DMS53 treated with DMSO at 0.1 percent for 48 hours (cell line): ENCODE measurements around the gene NCOA3.

ENCODE experiments used
- DNase-seq: peaks from one replicate; lab custom pipeline; 2025; ENCODE audit not compliant: unreplicated experiment; lab: John Stamatoyannopoulos, UW

NCOA3 gene

DNA sequence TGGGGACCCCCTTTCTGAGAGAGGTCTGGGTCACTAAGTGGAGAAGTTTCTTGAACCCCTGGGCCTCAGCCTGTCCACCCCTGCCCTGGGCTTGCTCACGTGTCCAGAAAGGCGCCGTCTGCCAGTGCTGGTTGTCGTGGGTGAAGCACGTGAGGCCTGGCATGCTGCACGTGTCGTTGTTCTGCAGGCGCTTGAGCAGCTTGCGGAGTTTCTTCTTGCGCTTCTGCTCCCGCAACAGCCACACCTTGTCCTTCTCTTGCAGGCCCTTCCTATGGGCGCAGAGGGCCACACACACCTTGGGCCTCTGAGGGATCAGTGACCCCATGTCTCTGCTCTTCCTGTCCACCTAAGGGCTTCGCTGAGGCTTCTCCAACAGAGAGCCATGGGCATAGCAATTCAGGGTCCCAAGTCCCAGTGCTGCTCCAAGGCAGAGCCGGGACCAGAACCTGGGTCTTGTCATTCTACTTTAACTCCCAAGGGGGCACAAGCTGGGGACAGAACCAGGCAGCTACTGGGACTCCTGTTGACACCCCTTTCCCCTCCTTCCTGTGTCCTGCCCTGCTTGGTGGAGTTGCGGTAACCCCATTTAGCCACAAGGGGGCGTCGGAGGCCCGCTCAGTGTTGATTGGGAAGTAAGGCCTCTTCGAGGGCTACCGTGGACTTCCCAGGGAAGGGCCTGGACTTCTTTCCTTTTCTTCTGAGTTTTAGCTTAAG is 161.8 kb downstream of the NCOA3 start:
- peak; percentile 46 for DNase-seq

DNA sequence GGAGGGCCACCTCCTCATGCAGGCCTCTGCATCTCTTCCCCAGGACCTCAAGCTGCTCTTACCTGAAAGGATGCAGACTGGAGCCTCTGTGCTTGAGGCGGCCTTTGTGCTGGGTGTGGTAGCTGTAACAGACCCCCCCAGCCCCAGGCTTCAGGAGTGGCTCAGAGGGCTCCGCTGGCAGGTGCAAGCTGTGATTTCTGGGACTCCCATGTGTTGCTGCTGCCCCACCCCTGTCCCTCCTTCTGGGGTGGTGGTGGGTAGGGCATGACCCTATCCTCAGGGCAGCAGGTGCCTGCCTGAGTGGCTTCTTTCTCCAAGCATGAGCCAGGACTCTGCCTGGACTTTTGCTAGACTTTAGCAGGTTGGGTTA is 162.4 kb downstream of the NCOA3 start:
- DNase-seq, result no peak

DNA sequence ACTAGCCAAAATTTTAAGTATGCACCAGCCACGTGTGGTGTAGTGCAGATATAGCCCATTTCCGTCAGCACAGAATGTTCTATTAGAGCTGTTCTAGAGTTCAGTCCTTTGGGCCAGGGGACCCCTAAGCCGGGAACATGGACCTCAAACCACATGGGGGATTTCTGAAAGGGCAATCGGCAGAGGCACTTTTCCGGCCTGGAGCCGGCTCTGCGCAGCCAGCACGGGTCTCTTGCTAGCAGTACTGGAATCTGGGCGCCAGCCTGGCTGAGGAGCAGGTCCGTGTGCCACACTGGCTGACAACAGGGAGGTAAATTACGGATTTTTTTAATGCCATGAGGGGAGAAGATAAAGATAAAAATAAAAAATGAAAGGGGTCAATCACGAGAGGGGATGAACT is 163.1 kb downstream of the NCOA3 start:
- no peak for DNase-seq

DNA sequence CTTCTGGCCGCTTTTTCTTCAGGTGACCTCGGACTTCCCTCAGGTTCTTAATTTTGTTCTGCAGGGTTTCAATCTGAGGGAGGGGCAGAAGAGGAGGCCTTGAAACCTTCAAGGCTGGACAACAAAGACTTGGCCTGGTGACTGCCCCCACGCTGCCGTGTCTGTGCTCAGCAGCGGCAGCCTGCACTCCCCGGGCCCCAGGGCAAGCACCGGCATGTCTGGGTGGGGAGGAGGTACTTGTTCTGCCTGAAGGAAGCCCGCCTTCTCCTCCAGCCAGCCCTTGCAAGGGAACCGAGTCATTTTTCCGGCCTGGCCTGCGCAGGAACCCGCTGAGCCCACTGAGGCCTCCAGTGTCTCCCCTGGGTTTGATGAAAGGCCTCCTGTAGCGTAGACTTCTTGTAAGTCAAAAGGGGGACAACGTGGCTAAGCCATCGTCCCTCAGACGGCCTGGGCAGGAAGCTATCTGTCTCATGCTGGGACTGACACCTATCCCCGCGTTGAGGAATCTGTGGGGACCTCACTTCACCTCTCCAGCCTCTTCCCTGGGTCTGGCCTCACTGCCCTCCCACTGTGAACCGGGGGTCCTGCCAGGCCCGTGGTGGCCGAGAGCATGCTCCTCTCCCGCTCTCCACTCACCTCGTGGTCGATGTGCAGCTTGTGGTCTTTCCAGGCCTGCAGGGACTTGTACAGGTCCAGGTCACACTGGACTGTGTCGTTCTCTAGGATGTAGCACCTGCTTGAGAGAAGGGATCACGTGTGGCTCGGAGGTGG is 163.7 kb downstream of the NCOA3 start:
- no peak for DNase-seq

DNA sequence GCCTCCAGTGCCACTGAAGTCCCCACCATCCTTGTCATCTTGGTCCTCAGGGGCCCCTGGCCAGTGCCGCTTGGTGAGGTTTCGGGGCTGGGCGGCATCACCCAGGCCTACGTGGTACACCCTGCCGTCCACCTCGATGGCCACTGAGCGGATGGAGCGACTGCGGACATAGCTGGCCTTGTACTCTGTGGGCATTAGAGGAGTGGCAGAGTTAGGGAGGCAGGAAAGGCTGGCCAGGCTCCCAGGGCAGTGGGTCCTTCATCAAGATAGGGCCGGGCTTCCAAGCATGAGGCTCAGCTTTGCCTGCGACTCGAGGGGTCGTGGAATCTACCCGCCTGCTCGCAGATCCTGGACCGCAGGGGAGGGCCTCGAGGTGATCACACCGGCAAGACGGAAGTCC is 164.6 kb downstream of the NCOA3 start:
- no peak for DNase-seq

DNA sequence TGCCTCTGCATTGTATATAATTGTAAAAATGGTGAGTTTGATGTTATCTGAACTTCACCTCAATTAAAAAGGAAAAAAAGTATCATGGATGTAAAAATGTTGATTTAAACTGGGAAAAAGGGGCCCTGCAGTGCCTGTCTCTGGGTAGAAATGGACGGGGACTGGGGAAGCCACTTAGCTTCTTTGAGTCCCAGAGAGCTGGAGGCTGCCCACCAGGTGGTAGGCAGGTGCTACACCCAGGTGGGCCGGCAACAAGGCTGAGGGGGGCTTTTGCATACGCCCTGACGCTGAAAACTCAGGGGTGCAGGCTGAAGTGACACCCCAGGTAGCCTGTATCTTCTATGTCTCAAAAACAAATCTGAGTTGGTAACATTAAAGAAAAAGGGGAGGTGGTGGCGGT is 165.4 kb downstream of the NCOA3 start:
- no peak for DNase-seq

DNA sequence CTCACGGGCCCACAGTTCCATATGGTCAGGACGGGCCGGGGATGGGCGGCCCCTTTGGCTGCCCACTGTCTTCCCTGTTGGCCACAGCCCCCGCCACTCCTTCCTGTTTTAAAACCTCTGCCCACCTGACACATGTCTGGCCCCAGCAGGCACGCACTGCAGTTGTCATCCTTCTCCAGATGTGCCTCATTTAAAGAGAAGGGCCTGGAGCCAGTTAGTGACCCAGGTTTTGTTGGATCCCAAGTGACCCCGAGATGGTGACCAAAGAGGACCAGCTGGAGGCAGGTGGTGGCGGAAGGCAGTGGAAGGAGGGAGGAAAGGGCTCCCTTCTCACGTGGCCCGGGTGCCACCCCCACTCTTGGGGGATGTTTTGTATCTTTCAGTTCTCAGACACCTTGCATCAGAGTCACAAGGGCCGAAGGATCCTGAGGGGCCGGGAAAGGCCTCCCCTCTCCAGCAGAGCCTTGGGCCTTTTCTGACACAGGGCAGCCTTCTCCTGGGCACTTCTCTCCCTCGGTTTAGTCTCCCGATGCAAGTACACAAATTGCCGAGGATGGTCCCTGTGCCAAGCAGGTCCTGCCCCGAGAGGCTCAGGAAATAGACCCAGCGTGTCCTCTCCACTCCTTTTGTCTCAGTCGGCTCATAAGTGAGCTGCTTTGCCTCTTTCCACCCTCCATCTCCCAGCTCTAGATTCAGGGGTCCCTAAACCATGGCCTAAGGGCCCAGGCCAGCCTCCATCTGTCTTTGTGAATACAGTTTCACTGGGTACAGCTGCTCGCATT is 166.0 kb downstream of the NCOA3 start:
- DNase-seq, result no peak

DNA sequence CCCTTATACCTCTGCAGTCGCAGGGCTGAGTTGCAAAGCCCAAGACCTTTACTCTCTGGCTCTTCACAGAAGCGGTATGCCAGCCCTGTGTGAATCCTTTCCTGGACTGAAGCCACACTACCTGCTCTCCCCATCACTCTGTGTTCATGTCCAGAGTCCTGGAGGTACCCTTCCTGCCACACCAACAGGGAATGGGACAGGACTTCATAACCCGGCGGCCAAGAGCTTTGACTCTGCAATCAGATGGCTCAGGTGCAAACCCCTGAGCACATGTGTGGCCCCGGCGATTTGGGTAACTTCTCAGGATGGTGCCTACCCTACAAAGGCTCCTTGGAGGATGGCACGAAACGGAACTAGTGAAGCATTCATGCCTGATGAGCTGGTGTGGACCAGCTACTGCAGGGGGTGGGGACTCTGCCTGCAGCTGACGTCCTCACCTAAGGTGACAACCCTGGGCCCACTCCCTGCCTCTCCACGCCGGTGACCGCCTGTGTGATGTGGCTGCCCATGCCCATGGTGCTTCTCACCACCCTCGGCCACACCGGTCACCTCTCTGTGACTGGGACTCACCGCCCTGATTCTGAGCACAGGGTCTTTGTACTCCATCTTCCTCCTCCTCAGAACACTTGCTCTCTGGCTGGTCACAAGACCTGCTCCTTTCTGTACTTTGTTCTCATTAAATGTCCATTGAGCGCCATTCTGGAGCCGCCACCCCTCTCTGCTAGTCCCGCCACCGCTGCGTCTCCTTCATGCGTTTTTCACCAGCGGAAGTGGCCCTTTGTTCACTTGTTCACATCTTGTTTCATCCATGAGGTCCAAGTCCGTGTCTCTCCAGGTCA is 166.8 kb downstream of the NCOA3 start:
- no peak for DNase-seq

DNA sequence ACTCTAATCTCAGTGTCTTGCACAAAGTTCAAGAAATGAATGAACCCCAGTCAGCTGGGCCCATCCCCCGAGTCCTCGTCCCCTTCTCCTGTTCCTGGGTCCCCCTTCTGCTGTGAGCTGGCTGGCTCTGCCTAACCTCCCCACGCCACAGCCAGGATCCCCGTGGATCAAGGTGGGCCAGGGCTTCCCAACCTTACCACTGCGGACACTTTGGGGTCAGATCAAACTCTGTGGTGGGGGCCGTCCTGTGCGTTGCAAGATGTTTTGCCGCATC is 167.4 kb downstream of the NCOA3 start:
- no peak for DNase-seq

DNA sequence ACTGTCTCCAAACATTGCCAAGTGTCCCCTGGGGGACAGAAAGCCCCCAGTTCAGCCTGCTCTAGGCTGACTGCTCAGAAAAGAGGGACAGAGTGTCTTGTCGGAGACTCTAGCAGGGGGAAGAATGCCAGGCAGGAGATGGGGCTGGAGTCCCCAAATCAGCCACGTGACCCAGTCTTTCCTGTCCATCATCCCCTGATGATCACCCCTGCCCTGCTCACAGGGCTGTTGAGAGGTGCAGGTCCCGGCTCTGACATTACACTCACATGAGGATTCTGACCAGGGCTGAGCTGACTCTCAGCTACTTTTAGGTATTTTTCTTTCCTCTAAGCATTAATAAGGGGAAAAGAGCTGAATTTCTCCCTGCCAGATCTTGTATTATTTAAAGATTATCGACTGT is 167.8 kb downstream of the NCOA3 start:
- DNase-seq, result no peak

DNA sequence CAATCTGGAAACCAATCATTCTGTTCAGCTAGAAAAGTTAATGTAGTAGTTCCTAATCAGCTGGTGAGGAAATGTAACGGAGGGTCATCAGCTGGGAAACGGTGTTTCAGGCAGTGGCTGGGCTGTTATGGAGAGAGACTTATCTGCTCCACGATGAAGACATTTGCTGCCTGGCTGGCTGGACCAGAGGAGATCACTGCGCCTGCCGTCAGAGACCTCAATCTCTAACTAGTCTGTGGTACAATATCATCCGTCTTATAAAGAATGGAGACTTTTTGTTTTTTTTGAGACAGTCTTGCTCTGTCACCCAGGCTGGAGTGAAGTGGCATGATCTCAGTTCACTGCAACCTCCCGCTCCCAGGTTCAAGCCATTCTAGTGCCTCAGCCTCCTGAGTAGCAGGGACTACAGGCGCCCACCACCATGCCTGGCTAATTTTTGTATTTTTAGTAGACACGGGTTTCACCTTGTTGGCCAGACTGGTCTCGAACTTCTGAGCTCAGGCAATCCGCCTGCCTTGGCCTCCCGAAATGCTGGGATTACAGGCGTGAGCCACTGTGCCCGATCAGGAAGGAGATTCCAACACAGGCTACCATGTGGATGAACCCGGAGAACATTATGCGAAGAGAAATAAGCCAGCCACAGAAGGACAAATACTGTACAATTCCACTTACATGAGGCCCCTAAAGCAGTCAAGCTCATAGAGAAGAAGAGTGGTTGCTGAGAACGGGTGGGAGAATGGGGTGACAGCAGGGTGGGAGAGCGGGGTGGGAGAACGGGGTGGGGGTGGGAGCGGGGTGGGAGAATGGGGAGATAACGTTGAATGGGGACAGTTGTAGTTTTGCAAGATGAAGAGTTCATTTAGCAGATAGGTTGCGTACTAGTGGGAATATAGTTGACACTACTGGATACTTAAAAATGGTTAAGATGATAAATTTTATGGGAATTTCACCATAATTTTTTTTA is 168.5 kb downstream of the NCOA3 start:
- no peak for DNase-seq

DNA sequence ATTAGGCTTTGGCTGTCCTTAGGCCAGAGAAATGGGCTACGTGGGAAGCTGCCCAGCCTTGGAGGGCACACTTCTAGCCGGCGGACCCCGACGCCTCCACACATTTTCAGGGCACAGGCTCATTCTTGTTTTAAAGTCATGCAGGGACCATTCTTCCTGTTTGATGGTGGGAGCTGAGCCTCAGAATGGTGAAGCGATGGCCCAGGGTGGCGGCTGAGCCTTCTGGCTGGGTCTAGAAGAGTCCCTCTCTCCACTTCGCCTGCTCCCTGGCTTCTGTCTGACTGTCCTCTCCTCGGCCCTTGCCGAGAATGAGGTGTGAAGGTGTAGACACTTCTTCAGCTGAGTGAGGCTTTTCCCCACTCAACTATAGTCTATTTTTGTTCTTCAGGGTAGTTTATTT is 169.2 kb downstream of the NCOA3 start:
- no peak for DNase-seq

DNA sequence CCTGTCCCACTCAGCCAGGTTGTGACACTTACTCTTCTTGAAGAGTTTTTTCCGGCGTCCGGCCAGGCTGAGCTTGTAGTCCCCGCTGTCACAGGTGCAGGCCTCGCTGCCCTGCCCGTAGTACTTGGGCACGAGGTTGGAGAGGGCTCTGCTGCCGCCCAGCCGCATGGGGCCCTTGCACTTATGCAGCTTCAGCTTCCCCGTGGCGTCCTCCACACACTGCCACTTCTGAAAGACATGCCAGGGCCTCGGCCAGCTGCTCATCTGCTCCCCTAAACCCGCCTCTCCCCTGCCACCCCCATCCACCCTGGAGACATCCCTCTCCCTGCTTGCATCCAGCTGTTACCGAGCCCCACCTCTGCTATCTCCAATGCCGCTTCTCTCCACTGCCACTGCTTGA is 170.5 kb downstream of the NCOA3 start:
- DNase-seq, result no peak

DNA sequence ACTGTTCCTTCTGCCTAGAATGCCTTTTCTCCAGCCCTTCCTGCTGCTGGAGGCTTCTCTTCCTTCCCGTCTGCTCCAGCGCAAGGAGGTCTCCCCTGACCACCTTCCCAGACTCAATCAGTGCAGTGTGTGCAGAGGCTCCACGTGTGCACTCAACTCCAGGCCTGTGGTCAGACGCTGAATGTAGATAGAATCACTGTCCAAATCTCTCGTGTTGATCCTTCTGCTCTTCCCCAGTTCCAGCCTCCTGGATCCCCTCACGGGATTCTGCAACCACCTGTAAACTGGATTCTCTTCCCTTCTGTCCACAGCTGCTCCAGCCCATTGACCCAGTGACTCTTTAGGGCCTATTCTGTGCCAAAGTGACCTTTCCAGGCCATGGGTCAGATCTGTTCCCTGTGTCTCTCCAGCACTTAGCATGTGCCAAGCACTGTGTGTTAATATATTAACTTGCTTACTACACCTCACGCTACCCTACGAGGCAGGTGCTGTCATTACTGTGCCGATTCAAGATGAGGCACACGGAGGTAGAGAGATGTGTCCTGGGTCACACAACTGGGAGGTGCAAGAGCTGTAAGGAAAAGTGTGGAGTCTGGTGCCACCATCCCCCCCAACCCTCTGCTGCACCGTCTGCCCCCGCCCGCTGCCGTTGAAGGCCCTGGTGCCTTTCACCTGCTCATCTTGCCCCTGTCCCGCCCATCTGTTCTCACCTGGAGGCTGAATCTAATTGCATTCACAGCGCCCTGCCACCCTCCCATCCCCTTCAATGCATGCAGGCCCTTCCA is 171.4 kb downstream of the NCOA3 start:
- DNase-seq, result no peak

DNA sequence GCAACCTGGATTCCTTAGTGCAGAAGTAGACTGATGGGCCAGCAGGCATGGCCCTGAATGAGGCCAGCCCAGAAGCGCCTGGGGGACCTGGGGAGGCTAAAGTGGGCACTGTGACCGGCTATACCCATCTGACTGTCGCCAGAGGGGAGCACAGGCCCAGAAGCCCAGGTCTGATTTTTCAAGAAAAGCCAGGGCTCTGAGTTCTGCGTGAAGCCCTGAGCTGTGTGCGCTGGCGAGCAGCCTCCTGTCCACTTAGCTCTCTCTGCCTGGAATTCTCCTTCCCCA is 171.9 kb downstream of the NCOA3 start:
- DNase-seq, result no peak

DNA sequence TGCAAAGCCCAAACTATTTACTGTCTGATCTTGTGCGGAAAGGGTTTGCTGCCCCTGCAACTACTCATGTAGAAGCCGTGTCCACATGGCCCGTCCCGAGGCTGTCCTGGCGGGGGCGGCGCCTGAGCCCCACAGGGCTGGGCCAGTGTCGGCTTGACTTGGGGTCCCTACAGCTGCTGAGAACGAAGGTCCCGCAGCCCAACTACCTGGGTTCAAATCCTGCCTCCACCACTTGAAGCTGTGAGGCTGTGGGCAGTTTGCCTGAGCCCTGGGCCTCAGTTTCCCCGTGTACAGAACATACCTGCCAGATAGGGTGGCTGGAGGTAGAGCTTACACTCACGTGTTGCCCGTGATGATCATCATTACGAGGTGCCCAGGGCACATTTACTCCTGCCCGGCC is 172.5 kb downstream of the NCOA3 start:
- no peak for DNase-seq

DNA sequence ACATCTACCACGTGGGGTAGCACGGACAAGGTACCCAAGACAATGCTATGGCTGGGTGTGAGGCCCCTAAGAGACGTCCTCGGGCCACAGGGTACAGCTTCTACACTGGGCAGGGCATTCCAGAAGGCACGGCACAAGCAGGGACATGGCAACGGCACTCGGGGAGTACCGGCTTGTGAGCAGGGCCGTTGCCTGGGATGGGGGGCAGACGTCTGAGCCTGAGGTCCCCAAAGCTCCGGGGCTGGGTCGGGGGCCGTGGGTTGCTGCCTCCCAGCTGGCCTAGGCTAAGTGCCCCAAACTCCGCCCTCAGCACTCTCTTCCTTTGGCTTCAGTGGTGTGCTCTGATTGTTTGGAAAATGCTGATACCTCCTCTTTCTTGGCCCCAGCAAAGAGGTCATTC is 173.0 kb downstream of the NCOA3 start:
- no peak for DNase-seq

DNA sequence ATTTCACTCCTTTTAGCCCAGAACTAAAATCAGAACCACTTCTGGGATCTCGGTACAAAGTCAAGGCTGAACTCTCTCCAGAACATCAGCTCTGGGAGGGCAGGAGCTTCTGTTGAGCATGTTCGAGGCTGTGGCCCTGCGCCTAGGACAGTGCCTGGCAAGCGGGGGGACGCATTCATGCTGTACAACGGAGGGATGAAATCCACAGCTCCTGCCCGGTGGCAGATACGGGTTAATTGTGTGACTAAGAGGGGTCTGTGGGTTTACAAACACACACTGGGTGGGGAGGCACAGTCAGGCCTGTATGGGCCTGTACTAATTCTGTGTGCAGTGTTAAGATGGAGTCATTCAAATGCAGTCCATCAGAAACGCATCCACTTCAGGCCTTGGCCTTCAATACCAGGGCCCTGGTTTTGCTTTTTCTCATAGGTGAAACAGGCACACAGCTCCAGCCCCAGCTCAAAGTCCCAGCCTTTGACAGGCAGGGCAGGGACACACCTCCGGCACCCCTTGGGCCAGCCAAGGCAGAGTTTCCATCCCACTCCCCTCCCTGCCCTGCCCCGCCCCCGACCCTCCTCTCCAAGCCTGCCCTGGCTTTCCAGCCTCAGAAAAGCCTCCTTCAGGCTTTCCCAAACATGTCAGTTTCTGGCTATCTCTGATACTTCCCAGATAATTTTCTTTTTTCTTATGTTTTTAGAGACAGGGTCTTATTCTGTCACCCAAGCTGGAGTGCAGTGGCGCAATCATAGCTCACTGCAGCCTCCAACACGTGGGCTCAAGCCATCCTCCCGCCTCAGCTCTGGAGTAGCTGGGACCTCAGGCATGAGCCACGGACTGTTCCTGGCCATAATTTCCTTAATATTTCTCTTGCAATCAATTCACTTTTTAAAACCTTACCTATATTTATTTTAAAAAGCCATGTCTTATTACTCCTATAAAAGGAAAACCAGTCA is 173.8 kb downstream of the NCOA3 start:
- no peak for DNase-seq
